PC-9 (cell line): ENCODE data around the gene PRKD3. TPM values are rescaled to one million over a fixed set of nuclear protein-coding genes. Genes with fewer than 3 reads are reported as not detected.

Experiments
- BruUV-seq: library from RNA; stranded (reverse); fragments of 400-500 nt; replicated peaks from 2 replicates; lab custom pipeline; 2021; lab: Mats Ljungman, UMichigan
- CTCF ChIA-PET: fragments of 300-600 bp; sonication (Branson Sonifier 250); formaldehyde crosslinking; loops from one replicate; lab custom pipeline; 2022; ENCODE audit warnings: antibody characterized with exemption; lab: Charles Lee
- POLR2A ChIA-PET: fragments of 300-600 bp; sonication (Branson Sonifier 250); formaldehyde crosslinking; loops from one replicate; lab custom pipeline; 2022; ENCODE audit warnings: antibody characterized with exemption; ENCODE audit not compliant: unreplicated experiment; lab: Charles Lee
- DNase-seq, 2 experiments: peaks; one replicate each; pipeline versions ENCODE4 v3.0.0 to v3.0.0-alpha.2; 2015 to 2022; ENCODE audit warnings: mixed read lengths in 1 of 2
- H2AFZ ChIP-seq: fragments of 200-600 bp; sonication (generic); 2 replicates; pipeline ENCODE4 v1.8.1; 2017; ENCODE audit warnings: antibody characterized with exemption
- H3F3A ChIP-seq: fragments of 200-600 bp; sonication (generic); 2 replicates; pipeline ENCODE4 v1.8.1; 2017; ENCODE audit warnings: antibody characterized with exemption, mild to moderate bottlenecking, low read depth; ENCODE audit not compliant: insufficient read depth
- H3K27ac ChIP-seq: fragments of 200-600 bp; sonication (generic); 2 replicates; pipeline ENCODE4 v1.6.1; 2016; ENCODE audit warnings: mixed run types
- H3K27me3 ChIP-seq: fragments of 200-600 bp; sonication (generic); 2 replicates; pipeline ENCODE4 v1.6.1; 2016; ENCODE audit warnings: low read depth, mixed run types; ENCODE audit not compliant: insufficient read depth
- H3K36me3 ChIP-seq: fragments of 200-600 bp; sonication (generic); 2 replicates; pipeline ENCODE4 v1.6.1; 2016; ENCODE audit warnings: low read depth, mixed run types
- H3K4me1 ChIP-seq: fragments of 200-600 bp; sonication (generic); replicated peaks from 2 replicates; pipeline ENCODE4 v1.6.1; 2016; ENCODE audit warnings: mixed run types; ENCODE audit not compliant: insufficient read depth
- H3K4me2 ChIP-seq: fragments of 200-600 bp; sonication (generic); 2 replicates; pipeline ENCODE4 v1.6.1; 2017; ENCODE audit warnings: mixed run types
- H3K4me3 ChIP-seq: fragments of 200-600 bp; sonication (generic); 2 replicates; pipeline ENCODE4 v1.6.1; 2016; ENCODE audit warnings: mixed run types
- H3K79me2 ChIP-seq: fragments of 200-600 bp; sonication (generic); 2 replicates; pipeline ENCODE4 v1.6.1; 2017; ENCODE audit warnings: low read depth, mixed run types
- H3K9me2 ChIP-seq: fragments of 200-600 bp; sonication (generic); 2 replicates; pipeline ENCODE4 v1.8.1; 2017; ENCODE audit warnings: mild to moderate bottlenecking; ENCODE audit not compliant: insufficient read depth
- H3K9me3 ChIP-seq: fragments of 200-600 bp; sonication (generic); 2 replicates; pipeline ENCODE4 v1.8.1; 2016; ENCODE audit warnings: low read depth; ENCODE audit not compliant: insufficient read depth
- H4K20me1 ChIP-seq: fragments of 200-600 bp; sonication (generic); 2 replicates; pipeline ENCODE4 v1.8.1; 2017; ENCODE audit not compliant: insufficient read depth
- CTCF ChIP-seq: fragments of 200-600 bp; sonication (generic); conservative IDR thresholded peaks from 2 replicates; pipeline ENCODE4 v1.6.1; 2017; ENCODE audit warnings: mixed run types, antibody characterized with exemption, mild to moderate bottlenecking, moderate library complexity
- EZH2 ChIP-seq: fragments of 200-600 bp; sonication (generic); IDR thresholded peaks from 2 replicates; pipeline ENCODE4 v1.8.0; 2017; ENCODE audit warnings: antibody characterized with exemption, low read depth
- intact Hi-C: fragments of 100-400 bp; cut with micrococcal nuclease; formaldehyde crosslinking; loops from one replicate; pipeline ENCODE4 v1.10.0; 2022; ENCODE audit not compliant: unreplicated experiment
- total RNA-seq: library from RNA; stranded (reverse); gene quantifications from 2 replicates; pipeline ENCODE4 v1.2.3, GENCODE V29; 2021

The PRKD3 gene
- total RNA-seq, 1 experiment from 2014 or later: 27.5 TPM

DNA sequence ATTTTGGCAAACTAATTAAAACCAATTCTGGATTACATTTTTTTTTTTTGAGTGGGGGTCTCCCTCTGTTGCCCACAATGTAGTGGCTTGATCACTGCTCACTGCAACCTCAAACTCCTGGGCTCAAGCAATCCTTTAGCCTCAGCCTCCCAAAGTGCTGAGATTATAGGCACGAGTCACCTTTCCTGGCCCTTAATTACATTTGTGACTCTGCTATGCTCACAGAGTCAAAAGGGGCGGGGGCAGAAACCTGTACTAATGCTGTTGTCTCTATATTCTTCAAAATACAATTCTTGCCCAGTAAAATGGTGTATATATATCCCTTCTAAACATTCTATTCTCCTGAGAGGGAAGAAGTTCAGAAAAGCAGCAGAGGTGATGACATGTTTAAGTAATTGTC is 23.2 kb downstream of the PRKD3 start:
- CTCF ChIA-PET: interaction anchor here (0.7 kb wide), 1 partner anchor 79 kb away, joined by 6 read pairs; no protein-coding TSS in a partner anchor
- Histone ChIP-seq H3K79me2 (peaks cover 12% of the 10 kb centered on the region; the same call in 1 of the 2 replicates), H3K27me3 (no peaks in the 10 kb centered on the region), H4K20me1 (no peaks in the 10 kb centered on the region), H3K36me3 (no peaks in the 10 kb centered on the region), H2AFZ (no peak overlapping the region), H3F3A (no peaks in the 10 kb centered on the region), H3K9me3 (no peaks in the 10 kb centered on the region), H3K4me1 (no peaks in the 10 kb centered on the region), H3K4me2 (no peak overlapping the region), H3K9me2 (no peaks in the 10 kb centered on the region), H3K27ac (no peak overlapping the region), H3K4me3 (no peak overlapping the region)
- TF ChIP-seq CTCF: no peak
- TF ChIP-seq EZH2: no peak
- DNase-seq: no peak
- POLR2A ChIA-PET: no interaction called here
- intact Hi-C loops: no loop called here
- no TSS peak for BruUV-seq

- Histone ChIP-seq H4K20me1 (no peaks in the 10 kb centered on the region), H3K27me3 (no peaks in the 10 kb centered on the region), H3K4me3 (no peak overlapping the region), H3K4me1 (no peaks in the 10 kb centered on the region), H3K36me3 (no peaks in the 10 kb centered on the region), H3K4me2 (no peak overlapping the region), H3K9me2 (no peaks in the 10 kb centered on the region), H3K79me2 (peaks cover 11% of the 10 kb centered on the region; the same call in 1 of the 2 replicates), H2AFZ (no peak overlapping the region), H3K9me3 (no peaks in the 10 kb centered on the region), H3F3A (no peaks in the 10 kb centered on the region), H3K27ac (no peak overlapping the region)
- intact Hi-C loops: no loop called here
- POLR2A ChIA-PET: no interaction called here
- no peak for TF ChIP-seq CTCF
- TF ChIP-seq EZH2: no peak
- CTCF ChIA-PET: interaction anchor here (0.7 kb wide), 1 partner anchor 80 kb away, joined by 6 read pairs; no protein-coding TSS in a partner anchor
- BruUV-seq: no TSS peak
- DNase-seq: no peak
Measured at GRCh38 chr2:37300578-37300977, 24.1 kb downstream of the PRKD3 start.

- Histone ChIP-seq H3K27ac (no peak overlapping the region), H4K20me1 (no peaks in the 10 kb centered on the region), H3K4me1 (no peaks in the 10 kb centered on the region), H3K9me2 (no peaks in the 10 kb centered on the region), H3K36me3 (no peaks in the 10 kb centered on the region), H2AFZ (no peak overlapping the region), H3K27me3 (no peaks in the 10 kb centered on the region), H3K9me3 (no peaks in the 10 kb centered on the region), H3F3A (no peaks in the 10 kb centered on the region), H3K4me3 (no peak overlapping the region), H3K79me2 (peaks cover 11% of the 10 kb centered on the region; the same call in 1 of the 2 replicates), H3K4me2 (no peak overlapping the region)
- no peak for DNase-seq
- POLR2A ChIA-PET: no interaction called here
- intact Hi-C loops: no loop called here
- no peak for TF ChIP-seq CTCF
- CTCF ChIA-PET: no interaction called here
- BruUV-seq: no TSS peak
Measured at GRCh38 chr2:37300146-37300545, 24.5 kb downstream of the PRKD3 start.
